ENCODE results near the gene NFATC1. TPM values are rescaled to one million over a fixed set of nuclear protein-coding genes. Genes with fewer than 3 reads are reported as not detected.
A peak's percentile ranks its signal among the peaks of the same experiment; 100 is the strongest.

NFATC1 gene
- total and polyA plus RNA-seq, 9 donors: 8.4 to 28.3 (median 12.2) TPM

DNA sequence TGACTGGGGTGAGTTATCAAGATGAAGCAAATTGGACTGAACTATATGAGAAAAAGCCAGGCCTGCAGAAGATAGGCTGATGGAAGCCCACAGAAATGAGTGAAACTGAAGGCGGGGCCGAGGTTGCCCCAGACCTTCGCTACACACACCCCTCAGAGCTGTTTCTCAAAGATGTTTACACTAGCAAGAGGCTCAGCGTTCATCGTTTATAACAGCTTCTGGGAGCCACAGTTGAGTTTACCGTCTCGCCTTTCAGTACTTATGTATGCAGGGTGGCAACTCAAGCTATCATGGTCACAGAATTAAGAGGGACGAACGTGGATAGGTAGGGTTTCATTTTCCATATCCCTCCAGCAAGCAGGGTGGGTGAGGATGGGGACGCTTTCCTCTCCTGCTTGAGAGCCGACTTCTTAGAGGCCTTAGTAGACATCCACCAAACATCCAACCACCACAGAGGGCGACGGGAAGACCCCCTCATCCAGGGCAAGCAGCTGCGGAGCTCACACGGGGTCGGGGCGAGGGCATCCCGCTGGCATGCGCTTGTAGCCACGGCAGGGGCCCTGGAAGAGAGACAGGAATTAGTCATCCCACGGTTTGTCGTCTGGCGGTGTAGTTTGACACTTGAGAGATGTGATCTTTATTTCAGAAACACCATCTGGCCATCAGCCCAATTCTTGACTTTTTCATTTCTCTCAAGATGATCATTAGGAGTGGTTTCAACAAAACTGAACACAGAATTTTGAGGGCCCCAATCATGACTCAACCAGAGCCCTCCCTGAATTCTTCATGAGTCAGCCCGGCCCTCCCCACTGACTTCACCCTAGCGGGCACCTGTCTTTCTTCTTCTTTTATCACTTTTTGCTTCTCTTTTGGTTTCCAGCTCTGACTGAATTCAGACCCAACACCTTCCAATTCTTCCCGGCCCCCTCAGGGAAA, 174.8 kb downstream of the NFATC1 start:
- 81% methylated on average over 26 of the region's 26 CpGs for WGBS, 3 donors
- Histone ChIP-seq H3K27me3 (no peaks in the 10 kb centered on the region), H3K36me3 (no peaks in the 10 kb centered on the region), H3K27ac (no peak overlapping the region), H3K4me1 (ENCODE audit: insufficient read depth) (peaks cover 2% of the 10 kb centered on the region), H3K9me3 (no peaks in the 10 kb centered on the region), H3K4me3 (no peak overlapping the region)
- TF ChIP-seq CTCF (IDR thresholded peaks at IDR 0.05): no peak
- no peak for TF ChIP-seq EP300 (IDR thresholded peaks at IDR 0.05)
- no peak for TF ChIP-seq POLR2A (IDR thresholded peaks at IDR 0.05)
- peak in 3 of 5 donors; percentile 8 to 22 (median 13) for DNase-seq
- intact Hi-C loops (cut with DNase I): no loop called here

GRCh38 chr18:79571211-79572092, 175.7 kb downstream of the NFATC1 start:
- Histone ChIP-seq H3K4me1 (ENCODE audit: insufficient read depth) (peaks cover 4% of the 10 kb centered on the region), H3K27me3 (no peaks in the 10 kb centered on the region), H3K36me3 (no peaks in the 10 kb centered on the region), H3K27ac (no peak overlapping the region), H3K4me3 (no peak overlapping the region), H3K9me3 (no peaks in the 10 kb centered on the region)
- DNase-seq: peak in 4 of 5 donors; percentile 9 to 25 (median 12)
- 91 to 93% (median 92%) methylated on average over 38 of the region's 38 CpGs for WGBS, 3 donors
- intact Hi-C loops (cut with DNase I): no loop called here
- no peak for TF ChIP-seq CTCF (IDR thresholded peaks at IDR 0.05)
- TF ChIP-seq POLR2A (IDR thresholded peaks at IDR 0.05): no peak
- TF ChIP-seq EP300 (IDR thresholded peaks at IDR 0.05): no peak

- no peak overlapping the region for H3K4me3 ChIP-seq
- intact Hi-C loops (cut with DNase I): no loop called here
- no peaks in the 10 kb centered on the region for H3K9me3 ChIP-seq
- TF ChIP-seq POLR2A (IDR thresholded peaks at IDR 0.05) (no peak), CTCF (IDR thresholded peaks at IDR 0.05) (no peak), EP300 (IDR thresholded peaks at IDR 0.05) (no peak)
- H3K27ac ChIP-seq: no peak overlapping the region
- peak in 3 of 5 donors; percentile 11 to 24 (median 14) for DNase-seq
- H3K36me3 ChIP-seq: no peaks in the 10 kb centered on the region
- H3K27me3 ChIP-seq: no peaks in the 10 kb centered on the region
- H3K4me1 ChIP-seq (ENCODE audit: insufficient read depth): peaks cover 10% of the 10 kb centered on the region
- 84 to 90% (median 88%) methylated on average over 18 of the region's 18 CpGs for WGBS, 3 donors
Measured at GRCh38 chr18:79572093-79572780, 176.5 kb downstream of the NFATC1 start.

GRCh38 chr18:79572848-79573451, 177.2 kb downstream of the NFATC1 start:
- intact Hi-C loops (cut with DNase I): no loop called here
- no peak for DNase-seq

More at GRCh38 chr18:79572848-79573451, 177.2 kb downstream of the NFATC1 start:
- Histone ChIP-seq H3K27me3 (no peaks in the 10 kb centered on the region), H3K27ac (no peak overlapping the region), H3K4me1 (ENCODE audit: insufficient read depth) (peaks cover 15% of the 10 kb centered on the region), H3K9me3 (no peaks in the 10 kb centered on the region), H3K36me3 (no peaks in the 10 kb centered on the region), H3K4me3 (no peak overlapping the region)
- 90% methylated on average over 6 of the region's 6 CpGs for WGBS, 3 donors
- TF ChIP-seq EP300 (IDR thresholded peaks at IDR 0.05) (no peak), CTCF (IDR thresholded peaks at IDR 0.05) (no peak), POLR2A (IDR thresholded peaks at IDR 0.05) (no peak)

All from ovary (tissue), 9 donors.